ENCODE results near the gene SETD7.

DNA sequence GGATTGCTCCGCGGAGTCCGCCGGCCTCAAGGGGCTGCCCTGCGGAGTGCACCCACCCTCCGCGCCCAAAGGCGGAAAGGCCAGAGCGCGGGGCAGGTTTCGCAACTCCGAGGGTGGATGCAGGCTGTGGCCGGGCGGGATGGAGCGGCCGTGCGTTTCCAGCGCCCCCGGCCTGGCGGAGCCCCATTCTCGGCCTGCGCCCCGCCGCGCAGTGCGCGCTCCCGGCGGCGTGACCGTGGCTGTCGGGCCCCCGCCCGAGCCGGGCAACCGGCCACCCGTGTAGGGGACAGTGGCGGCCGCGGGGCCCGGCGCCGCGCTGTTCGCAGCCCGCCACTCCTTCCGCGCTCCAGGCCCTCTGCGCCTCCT lies 331 bp downstream of the SETD7 start:
- TF ChIP-seq, protein P1, sequence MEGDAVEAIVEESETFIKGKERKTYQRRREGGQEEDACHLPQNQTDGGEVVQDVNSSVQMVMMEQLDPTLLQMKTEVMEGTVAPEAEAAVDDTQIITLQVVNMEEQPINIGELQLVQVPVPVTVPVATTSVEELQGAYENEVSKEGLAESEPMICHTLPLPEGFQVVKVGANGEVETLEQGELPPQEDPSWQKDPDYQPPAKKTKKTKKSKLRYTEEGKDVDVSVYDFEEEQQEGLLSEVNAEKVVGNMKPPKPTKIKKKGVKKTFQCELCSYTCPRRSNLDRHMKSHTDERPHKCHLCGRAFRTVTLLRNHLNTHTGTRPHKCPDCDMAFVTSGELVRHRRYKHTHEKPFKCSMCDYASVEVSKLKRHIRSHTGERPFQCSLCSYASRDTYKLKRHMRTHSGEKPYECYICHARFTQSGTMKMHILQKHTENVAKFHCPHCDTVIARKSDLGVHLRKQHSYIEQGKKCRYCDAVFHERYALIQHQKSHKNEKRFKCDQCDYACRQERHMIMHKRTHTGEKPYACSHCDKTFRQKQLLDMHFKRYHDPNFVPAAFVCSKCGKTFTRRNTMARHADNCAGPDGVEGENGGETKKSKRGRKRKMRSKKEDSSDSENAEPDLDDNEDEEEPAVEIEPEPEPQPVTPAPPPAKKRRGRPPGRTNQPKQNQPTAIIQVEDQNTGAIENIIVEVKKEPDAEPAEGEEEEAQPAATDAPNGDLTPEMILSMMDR (IDR thresholded peaks at IDR 0.05): peak in 1 of 6 experiments; percentile 8
- TF ChIP-seq POLR2AphosphoS5 (IDR thresholded peaks at IDR 0.05): no peak
- TF ChIP-seq EP300 (IDR thresholded peaks at IDR 0.05): no peak
